Kidney (tissue), 14 donors: ENCODE results near the gene NECAP2. TPM values are rescaled to one million over a fixed set of nuclear protein-coding genes. Genes with fewer than 3 reads are reported as not detected.

Experiments used
- DNase-seq, 5 donors: peaks; one replicate each; pipeline ENCODE4 v3.0.0-alpha.2; 2013 to 2020
- FAIRE-seq: peaks from 2 replicates; lab custom pipeline; 2012; peaks lifted over from hg19 to GRCh38; lab: Jason Lieb, UNC
- H3K27ac ChIP-seq, 2 donors: one replicate each; pipeline ENCODE4 v1.7.0; 2013; ENCODE audit warnings: low read depth in 2 of 2, low read length in 2 of 2, inconsistent platforms in 1 of 2
- H3K27me3 ChIP-seq: one replicate; pipeline ENCODE4 v1.7.1; 2013; ENCODE audit warnings: low read length, inconsistent platforms; ENCODE audit not compliant: control insufficient read depth, insufficient read depth
- H3K36me3 ChIP-seq, 3 donors: one replicate each; pipeline versions ENCODE4 v1.7.0 to v1.7.1; 2013; ENCODE audit warnings: low read length in 3 of 3, control low read depth in 1 of 3, inconsistent platforms in 1 of 3; ENCODE audit not compliant: insufficient read depth in 3 of 3, control insufficient read depth in 2 of 3
- H3K4me1 ChIP-seq, 3 donors: one replicate each; pipeline versions ENCODE4 v1.7.0 to v1.7.1; 2013; ENCODE audit warnings: low read length in 3 of 3, inconsistent platforms in 1 of 3, low read depth in 1 of 3; ENCODE audit not compliant: control insufficient read depth in 2 of 3, insufficient read depth in 2 of 3
- H3K4me3 ChIP-seq, 3 donors: one replicate each; pipeline versions ENCODE4 v1.7.0 to v1.8.1; 2013; ENCODE audit warnings: low read length in 3 of 3, control low read depth in 1 of 3, inconsistent platforms in 1 of 3
- H3K9ac ChIP-seq, 3 donors: one replicate each; pipeline versions ENCODE4 v1.7.0 to v1.7.1; 2013; ENCODE audit warnings: low read length in 3 of 3, control low read depth in 1 of 3, inconsistent platforms in 1 of 3
- H3K9me3 ChIP-seq, 3 donors: one replicate each; pipeline versions ENCODE4 v1.7.0 to v1.7.1; 2013; ENCODE audit warnings: low read length in 3 of 3, control low read depth in 1 of 3, inconsistent platforms in 1 of 3; ENCODE audit not compliant: control insufficient read depth in 2 of 3, insufficient read depth in 1 of 3
- CTCF ChIP-seq: IDR thresholded peaks from 3 replicates; pipeline ENCODE4 v1.5.1; 2012; ENCODE audit warnings: mild to moderate bottlenecking, moderate library complexity, borderline replicate concordance; ENCODE audit not compliant: insufficient read depth; ENCODE audit errors: extremely low read depth
- intact Hi-C: fragments of 100-400 bp; cut with DNase I; formaldehyde crosslinking; loops from one replicate; pipeline ENCODE4 v1.11.1; 2022
- polyA plus RNA-seq: library from polyadenylated mRNA; stranded (reverse); fragments of 350-450 nt; fragmentation: Illumina TruSeq; extraction: RNeasy Lipid Tissue Mini Kit (QIAGEN cat#74804); gene quantifications from one replicate; pipeline ENCODE4 v1.2.3, GENCODE V29; 2014; ENCODE audit warnings: low read depth, low replicate concordance; ENCODE audit not compliant: insufficient read depth
- total RNA-seq: library from RNA; stranded (reverse); fragmentation: NEBNext Ultra II Directional; extraction: Animal tissue kit (Norgen Biotek cat#: 25700); gene quantifications from one replicate; pipeline ENCODE4 v1.2.1, GENCODE V29; 2021
- donor health status: control.
- donor health status: control.
- donor health status: control.
- donor health status: control.
- donor health status: control.
- donor health status: DM: yes; HTN: yes; CAD: no.
- donor health status: Normal renal cell carcinoma (clear cell type).

Gene NECAP2
- total and polyA plus RNA-seq, 2 donors from 2014 or later, result 49.9 to 57.4 TPM

- no peaks in the 10 kb centered on the region for H3K9me3 ChIP-seq
- H3K27me3 ChIP-seq, result no peaks in the 10 kb centered on the region
- H3K9ac ChIP-seq, result no peak overlapping the region
- TF ChIP-seq CTCF, result no peak
- H3K4me1 ChIP-seq, result no peaks in the 10 kb centered on the region
- FAIRE-seq (no peak), DNase-seq (no peak)
- no peak overlapping the region for H3K4me3 ChIP-seq
- no peak overlapping the region for H3K27ac ChIP-seq
- no peaks in the 10 kb centered on the region for H3K36me3 ChIP-seq
- intact Hi-C loops, result no loop called here
Observed at GRCh38 chr1:16413191-16413590, 27.3 kb upstream of the NECAP2 start.

- H3K9me3 ChIP-seq, result no peaks in the 10 kb centered on the region
- TF ChIP-seq CTCF, result no peak
- FAIRE-seq (no peak), DNase-seq (no peak)
- no peak overlapping the region for H3K27ac ChIP-seq
- H3K4me1 ChIP-seq, result no peaks in the 10 kb centered on the region
- intact Hi-C loops, result no loop called here
- no peak overlapping the region for H3K4me3 ChIP-seq
- no peaks in the 10 kb centered on the region for H3K27me3 ChIP-seq
- H3K36me3 ChIP-seq, result no peaks in the 10 kb centered on the region
- no peak overlapping the region for H3K9ac ChIP-seq
Observed at GRCh38 chr1:16418823-16419425, 21.6 kb upstream of the NECAP2 start.

GRCh38 chr1:16420424-16421118 is 20.0 kb upstream of the NECAP2 start:
- no peak for TF ChIP-seq CTCF
- no peak for FAIRE-seq
- intact Hi-C loops, result no loop called here

More at GRCh38 chr1:16420424-16421118, 20.0 kb upstream of the NECAP2 start:
- H3K4me3 ChIP-seq, result no peak overlapping the region
- no peaks in the 10 kb centered on the region for H3K27me3 ChIP-seq
- H3K27ac ChIP-seq, result no peak overlapping the region
- H3K9ac ChIP-seq, result no peak overlapping the region
- DNase-seq, result peak in 2 of 5 donors; percentile 13 to 22
- H3K9me3 ChIP-seq, result no peaks in the 10 kb centered on the region
- H3K36me3 ChIP-seq, result no peaks in the 10 kb centered on the region
- H3K4me1 ChIP-seq, result no peaks in the 10 kb centered on the region
